ENCODE data around the gene SPTLC3.

GRCh38 chr20:13117200-13117599, 108.4 kb downstream of the SPTLC3 start:
- TF ChIP-seq GATA2 (IDR thresholded peaks at IDR 0.05; ENCODE audit: low read depth, low read length) (no peak), GATA3 (IDR thresholded peaks at IDR 0.05; ENCODE audit: low read depth, low read length) (no peak)

Data from SH-SY5Y (cell line).